Measurements from ENCODE around the gene RRP9. TPM values are rescaled to one million over a fixed set of nuclear protein-coding genes. Genes with fewer than 3 reads are reported as not detected.

RRP9 gene
- total RNA-seq, 4 donors from 2014 or later, result 14.9 to 32.9 (median 21.3) TPM

DNA sequence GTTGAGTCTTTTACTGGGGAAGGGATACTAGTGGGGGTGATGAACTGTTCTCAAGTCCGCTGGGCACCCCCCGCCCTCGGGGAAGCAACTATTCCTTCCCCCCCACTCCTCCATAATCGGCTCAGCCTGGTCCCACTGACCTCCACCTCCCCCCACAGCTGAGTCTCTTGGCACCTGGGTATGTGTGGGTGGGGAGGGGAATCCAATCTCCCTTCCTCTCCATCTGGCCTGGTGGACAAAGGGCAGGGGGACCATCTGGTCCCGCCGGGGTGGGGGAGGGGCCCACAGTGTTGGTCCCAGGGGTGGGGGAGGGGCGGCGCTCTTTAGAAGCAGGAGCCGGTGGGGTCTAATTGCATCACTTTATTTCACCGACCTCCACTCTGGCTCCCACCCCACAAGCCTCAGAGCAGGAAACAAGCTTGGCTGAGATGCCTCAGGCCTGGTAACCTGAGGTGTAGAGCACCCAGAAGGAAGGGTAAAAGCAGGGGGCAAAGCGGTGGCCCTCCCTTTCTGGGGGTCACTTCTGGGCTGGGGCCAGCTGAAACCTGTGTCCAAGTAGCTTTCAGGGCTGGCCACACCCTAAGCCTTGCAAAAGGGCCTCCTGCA, 26.6 kb upstream of the RRP9 start:
- Histone ChIP-seq H3K27ac (peak overlapping the region; percentile 94 to 99 (median 96)), H3K36me3 (peaks cover 0 to 8% (median 0%) of the 10 kb centered on the region in 3 donors), H3K27me3 (no peaks in the 10 kb centered on the region), H3K4me1 (peaks cover 0 to 69% (median 35%) of the 10 kb centered on the region in 4 donors), H3K9me3 (no peaks in the 10 kb centered on the region), H3K4me3 (peak overlapping the region; percentile 44 to 99 (median 66))
- 7 to 27% methylated on average over 3 to 9 of the region's 11 CpGs for WGBS, 2 donors
- no peak for DNase-seq (ENCODE audit: low spot score in 2 of 2)
- TF ChIP-seq CTCF (IDR thresholded peaks at IDR 0.05) (no peak), POLR2A (IDR thresholded peaks at IDR 0.05) (no peak), EP300 (IDR thresholded peaks at IDR 0.05) (no peak)

- Histone ChIP-seq H3K4me1 (peaks cover 0 to 69% (median 34%) of the 10 kb centered on the region in 4 donors), H3K36me3 (peaks cover 0 to 8% (median 0%) of the 10 kb centered on the region in 3 donors), H3K27me3 (no peaks in the 10 kb centered on the region), H3K9me3 (no peaks in the 10 kb centered on the region), H3K4me3 (peak within 1 kb of the TSS; percentile 62 to 99 (median 76)), H3K27ac (peak within 1 kb of the TSS; percentile 95 to 99 (median 96))
- DNase-seq (ENCODE audit: low spot score in 2 of 2), result peak; percentile 34 to 61
- WGBS, 2 donors, result 1 to 2% methylated on average over 24 to 25 of the region's 90 CpGs
- TF ChIP-seq CTCF (IDR thresholded peaks at IDR 0.05) (no peak), POLR2A (IDR thresholded peaks at IDR 0.05) (peak; percentile 10 to 75), EP300 (IDR thresholded peaks at IDR 0.05) (peak in 1 of 2 donors; percentile 69)
These were observed 25.9 kb upstream of the RRP9 start, which contains the start of gene PCBP4 for GRCh38 chr3:51967384-51968169. Gene PCBP4 (minus strand): TSS chr3:51967454. CDS start chr3:51961240, 6,214 bp downstream.

- peak overlapping the region; percentile 92 to 99 (median 96) for H3K27ac ChIP-seq
- TF ChIP-seq POLR2A (IDR thresholded peaks at IDR 0.05) (peak in 1 of 2 donors; percentile 81), EP300 (IDR thresholded peaks at IDR 0.05) (no peak)
- 5 to 12% methylated on average over 7 to 15 of the region's 33 CpGs for WGBS, 2 donors
These were observed 25.2 kb upstream of the RRP9 start for GRCh38 chr3:51966922-51967383.

GRCh38 chr3:51966486-51966885, 24.8 kb upstream of the RRP9 start:
- WGBS, 2 donors, result 19 to 28% methylated on average over 5 of the region's 5 CpGs
- Histone ChIP-seq H3K4me3 (peak overlapping the region; percentile 62 to 99 (median 76)), H3K4me1 (peaks cover 0 to 78% (median 34%) of the 10 kb centered on the region in 4 donors), H3K9me3 (no peaks in the 10 kb centered on the region), H3K36me3 (peaks cover 0 to 12% (median 0%) of the 10 kb centered on the region in 3 donors), H3K27me3 (no peaks in the 10 kb centered on the region), H3K27ac (peak overlapping the region; percentile 92 to 99 (median 96))
- TF ChIP-seq CTCF (IDR thresholded peaks at IDR 0.05), result no peak
- TF ChIP-seq EP300 (IDR thresholded peaks at IDR 0.05), result no peak
- no peak for TF ChIP-seq POLR2A (IDR thresholded peaks at IDR 0.05)
- DNase-seq (ENCODE audit: low spot score in 2 of 2), result no peak

More at GRCh38 chr3:51966922-51967383, 25.2 kb upstream of the RRP9 start:
- Histone ChIP-seq H3K36me3 (peaks cover 0 to 8% (median 0%) of the 10 kb centered on the region in 3 donors), H3K27me3 (no peaks in the 10 kb centered on the region), H3K9me3 (no peaks in the 10 kb centered on the region), H3K4me1 (peaks cover 0 to 74% (median 34%) of the 10 kb centered on the region in 4 donors), H3K4me3 (peak overlapping the region; percentile 62 to 99 (median 76))
- DNase-seq (ENCODE audit: low spot score in 2 of 2), result no peak

DNA sequence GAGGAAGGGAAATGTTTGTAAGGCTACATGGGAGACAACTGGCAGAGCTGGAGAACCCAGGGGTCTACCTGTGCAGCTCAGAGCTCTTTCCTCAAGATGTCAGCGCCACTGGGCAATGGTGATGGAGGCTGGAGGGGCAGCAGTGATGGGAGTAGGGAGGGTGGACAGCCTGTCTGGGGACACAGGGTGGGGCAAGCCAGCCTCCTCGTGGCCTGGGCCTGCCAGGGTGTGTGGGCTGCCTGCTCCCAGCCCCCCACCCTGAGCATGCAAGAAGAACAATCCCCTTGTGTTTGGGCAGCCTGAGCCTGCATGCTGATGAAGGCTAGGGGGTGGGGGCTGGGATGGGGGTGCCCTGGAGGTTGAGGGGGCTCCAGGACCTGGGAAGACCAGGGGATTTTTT, 24.3 kb upstream of the RRP9 start:
- peak overlapping the region; percentile 62 to 99 (median 76) for H3K4me3 ChIP-seq
- H3K36me3 ChIP-seq, result peaks cover 0 to 16% (median 0%) of the 10 kb centered on the region in 3 donors
- WGBS, 2 donors, result 45 to 59% methylated on average over 2 of the region's 2 CpGs
- no peaks in the 10 kb centered on the region for H3K9me3 ChIP-seq
- H3K27me3 ChIP-seq, result no peaks in the 10 kb centered on the region
- H3K27ac ChIP-seq, result peak overlapping the region; percentile 92 to 99 (median 96)
- H3K4me1 ChIP-seq, result peaks cover 0 to 79% (median 34%) of the 10 kb centered on the region in 4 donors
- TF ChIP-seq POLR2A (IDR thresholded peaks at IDR 0.05) (no peak), CTCF (IDR thresholded peaks at IDR 0.05) (no peak), EP300 (IDR thresholded peaks at IDR 0.05) (peak in 1 of 2 donors; percentile 61)
- no peak for DNase-seq (ENCODE audit: low spot score in 2 of 2)
